Endothelial cell of umbilical vein (primary cell): ENCODE results near the gene DUS1L.

Experiments
- CTCF ChIP-seq, 2 donors: IDR thresholded peaks; 1 replicate in 1 of 2; 2 replicates in 1 of 2; pipeline ENCODE4 v1.5.1; 2011; ENCODE audit warnings: low read length in 2 of 2, mild to moderate bottlenecking in 2 of 2, moderate library complexity in 2 of 2, control low read depth in 1 of 2, inconsistent platforms in 1 of 2, low read depth in 1 of 2; ENCODE audit not compliant: insufficient read depth in 1 of 2; ENCODE audit errors: extremely low read depth in 1 of 2
- EZH2 ChIP-seq: IDR thresholded peaks from 2 replicates; pipeline ENCODE4 v1.6.1; 2012; ENCODE audit warnings: borderline replicate concordance, low read depth, mild to moderate bottlenecking, moderate library complexity, low read length, inconsistent platforms; ENCODE audit not compliant: severe bottlenecking
- GATA2 ChIP-seq: IDR thresholded peaks from 2 replicates; pipeline ENCODE4 v1.7.0; 2011; ENCODE audit warnings: low read depth, mild to moderate bottlenecking, moderate library complexity, mixed read lengths, low read length; ENCODE audit not compliant: insufficient read length, insufficient read depth
- MAX ChIP-seq: IDR thresholded peaks from 2 replicates; pipeline ENCODE4 v1.6.1; 2011; ENCODE audit not compliant: insufficient read depth, insufficient read length
- POLR2A ChIP-seq: IDR thresholded peaks from 2 replicates; pipeline ENCODE4 v1.6.1; 2012; ENCODE audit warnings: low read depth, mild to moderate bottlenecking, control low read depth, low read length
- POLR2AphosphoS5 ChIP-seq: IDR thresholded peaks from 2 replicates; pipeline ENCODE4 v1.6.1; 2012; ENCODE audit warnings: low read depth, mild to moderate bottlenecking, control low read depth, low read length, moderate library complexity; ENCODE audit not compliant: insufficient read depth

GRCh38 chr17:82080048-82080788 is 14.6 kb upstream of the DUS1L start:
- TF ChIP-seq CTCF (IDR thresholded peaks at IDR 0.05; ENCODE audit: extremely low read depth in 1 of 2, insufficient read depth in 1 of 2, low read depth in 1 of 2, low read length in 2 of 2) (no peak), POLR2A (no peak), POLR2AphosphoS5 (no peak), EZH2 (no peak), GATA2 (no peak), MAX (no peak)
